ENCODE measurements around the gene SOX15. TPM values are rescaled to one million over a fixed set of nuclear protein-coding genes. Genes with fewer than 3 reads are reported as not detected.

The SOX15 gene
- total and polyA plus RNA-seq, 2 of the 13 experiments (the other 11 are each of a cell fraction or from before 2014, with no cell fraction given): 0.07 to 0.18 TPM

DNA sequence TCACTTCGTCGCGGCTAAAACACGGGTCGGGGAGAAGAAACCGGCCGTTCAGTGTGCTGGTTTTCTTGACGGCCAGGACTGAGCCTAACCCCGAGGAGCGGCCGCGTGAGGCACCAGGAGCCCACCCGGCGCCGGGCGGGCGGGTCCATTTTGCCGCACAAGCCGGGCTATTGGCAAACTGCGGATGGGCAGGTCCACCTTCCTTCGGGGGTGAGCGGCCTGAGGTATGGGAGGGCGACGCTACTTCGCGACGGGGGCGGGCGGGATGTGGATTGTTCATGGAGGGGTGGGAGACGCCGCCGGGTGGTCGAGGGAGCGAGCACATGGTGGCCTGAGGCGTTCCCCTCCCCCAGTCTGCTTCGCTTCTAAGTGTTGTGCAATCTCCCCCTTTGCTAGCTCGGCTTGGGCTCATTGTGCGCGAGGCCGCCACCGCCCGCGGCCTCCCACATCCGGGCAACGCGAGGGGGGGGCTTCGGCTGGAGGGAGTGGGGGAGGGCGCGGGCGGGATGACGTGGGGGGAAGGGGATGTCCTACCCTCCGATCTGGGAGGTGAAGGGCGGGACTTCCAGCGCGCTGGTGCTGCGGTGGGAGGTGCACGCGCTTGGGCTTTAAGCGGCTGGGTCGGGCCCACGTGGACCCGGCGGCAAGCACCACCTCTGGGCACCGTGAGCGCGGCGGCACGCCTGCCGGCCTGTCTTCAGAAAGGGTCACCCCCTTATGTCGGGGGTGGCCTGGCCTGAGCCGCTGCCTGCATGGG, 16.4 kb downstream of the SOX15 start (continued):
- TF ChIP-seq, protein P1, sequence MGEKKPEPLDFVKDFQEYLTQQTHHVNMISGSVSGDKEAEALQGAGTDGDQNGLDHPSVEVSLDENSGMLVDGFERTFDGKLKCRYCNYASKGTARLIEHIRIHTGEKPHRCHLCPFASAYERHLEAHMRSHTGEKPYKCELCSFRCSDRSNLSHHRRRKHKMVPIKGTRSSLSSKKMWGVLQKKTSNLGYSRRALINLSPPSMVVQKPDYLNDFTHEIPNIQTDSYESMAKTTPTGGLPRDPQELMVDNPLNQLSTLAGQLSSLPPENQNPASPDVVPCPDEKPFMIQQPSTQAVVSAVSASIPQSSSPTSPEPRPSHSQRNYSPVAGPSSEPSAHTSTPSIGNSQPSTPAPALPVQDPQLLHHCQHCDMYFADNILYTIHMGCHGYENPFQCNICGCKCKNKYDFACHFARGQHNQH (CRISPR knock-in tag; IDR thresholded peaks at IDR 0.05): 0 out of 2 replicates have a peak, but pooled peaks have one; percentile 27
- TF ChIP-seq ZNF282 (IDR thresholded peaks at IDR 0.05; ENCODE audit: partially characterized antibody) (no peak), ZNF225 (CRISPR knock-in tag; IDR thresholded peaks at IDR 0.05) (peak; percentile 23; the same call in 1 of the 2 replicates), NFE2L1 (CRISPR knock-in tag; IDR thresholded peaks at IDR 0.05; ENCODE audit: borderline replicate concordance) (no peak), ZMYM2 (CRISPR knock-in tag; IDR thresholded peaks at IDR 0.05) (no peak), ZNF143 (CRISPR knock-in tag; IDR thresholded peaks at IDR 0.05) (0 out of 2 replicates have a peak, but pooled peaks have one; percentile 31), TP53 (CRISPR knock-in tag; conservative IDR thresholded peaks at IDR 0.05) (no peak), TGIF2 (CRISPR knock-in tag; IDR thresholded peaks at IDR 0.05) (peak; percentile 91; the same call in 1 of the 2 replicates), MATR3 (CRISPR knock-in tag; IDR thresholded peaks at IDR 0.05) (no peak), ZSCAN29 (CRISPR knock-in tag; conservative IDR thresholded peaks at IDR 0.05) (0 out of 2 replicates have a peak, but pooled peaks have one; percentile 7), RAD51 (IDR thresholded peaks at IDR 0.05; ENCODE audit: borderline replicate concordance) (no peak), HOXA3 (CRISPR knock-in tag; IDR thresholded peaks at IDR 0.05) (peak; percentile 80; the same call in 1 of the 2 replicates), JARID2 (CRISPR knock-in tag; IDR thresholded peaks at IDR 0.05; ENCODE audit: insufficient replicate concordance) (no peak), SALL2 (CRISPR knock-in tag; IDR thresholded peaks at IDR 0.05) (no peak; the same call in 1 of the 2 replicates), ZNF616 (CRISPR knock-in tag; IDR thresholded peaks at IDR 0.05; ENCODE audit: low read depth) (no peak), GTF3A (CRISPR knock-in tag; conservative IDR thresholded peaks at IDR 0.05) (no peak), GATA4 (IDR thresholded peaks at IDR 0.05; ENCODE audit: borderline replicate concordance, low read depth) (no peak), KMT2A (CRISPR knock-in tag; IDR thresholded peaks at IDR 0.05) (peak; percentile 49; the same call in 1 of the 2 replicates)
- TF ChIP-seq, protein P2, sequence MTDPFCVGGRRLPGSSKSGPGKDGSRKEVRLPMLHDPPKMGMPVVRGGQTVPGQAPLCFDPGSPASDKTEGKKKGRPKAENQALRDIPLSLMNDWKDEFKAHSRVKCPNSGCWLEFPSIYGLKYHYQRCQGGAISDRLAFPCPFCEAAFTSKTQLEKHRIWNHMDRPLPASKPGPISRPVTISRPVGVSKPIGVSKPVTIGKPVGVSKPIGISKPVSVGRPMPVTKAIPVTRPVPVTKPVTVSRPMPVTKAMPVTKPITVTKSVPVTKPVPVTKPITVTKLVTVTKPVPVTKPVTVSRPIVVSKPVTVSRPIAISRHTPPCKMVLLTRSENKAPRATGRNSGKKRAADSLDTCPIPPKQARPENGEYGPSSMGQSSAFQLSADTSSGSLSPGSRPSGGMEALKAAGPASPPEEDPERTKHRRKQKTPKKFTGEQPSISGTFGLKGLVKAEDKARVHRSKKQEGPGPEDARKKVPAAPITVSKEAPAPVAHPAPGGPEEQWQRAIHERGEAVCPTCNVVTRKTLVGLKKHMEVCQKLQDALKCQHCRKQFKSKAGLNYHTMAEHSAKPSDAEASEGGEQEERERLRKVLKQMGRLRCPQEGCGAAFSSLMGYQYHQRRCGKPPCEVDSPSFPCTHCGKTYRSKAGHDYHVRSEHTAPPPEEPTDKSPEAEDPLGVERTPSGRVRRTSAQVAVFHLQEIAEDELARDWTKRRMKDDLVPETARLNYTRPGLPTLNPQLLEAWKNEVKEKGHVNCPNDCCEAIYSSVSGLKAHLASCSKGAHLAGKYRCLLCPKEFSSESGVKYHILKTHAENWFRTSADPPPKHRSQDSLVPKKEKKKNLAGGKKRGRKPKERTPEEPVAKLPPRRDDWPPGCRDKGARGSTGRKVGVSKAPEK (CRISPR knock-in tag; IDR thresholded peaks at IDR 0.05; ENCODE audit: borderline replicate concordance): no peak
- TF ChIP-seq, protein P3, sequence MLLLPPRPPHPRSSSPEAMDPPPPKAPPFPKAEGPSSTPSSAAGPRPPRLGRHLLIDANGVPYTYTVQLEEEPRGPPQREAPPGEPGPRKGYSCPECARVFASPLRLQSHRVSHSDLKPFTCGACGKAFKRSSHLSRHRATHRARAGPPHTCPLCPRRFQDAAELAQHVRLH (CRISPR knock-in tag; IDR thresholded peaks at IDR 0.05; ENCODE audit: borderline replicate concordance, low read depth): no peak
- TF ChIP-seq, protein P4, sequence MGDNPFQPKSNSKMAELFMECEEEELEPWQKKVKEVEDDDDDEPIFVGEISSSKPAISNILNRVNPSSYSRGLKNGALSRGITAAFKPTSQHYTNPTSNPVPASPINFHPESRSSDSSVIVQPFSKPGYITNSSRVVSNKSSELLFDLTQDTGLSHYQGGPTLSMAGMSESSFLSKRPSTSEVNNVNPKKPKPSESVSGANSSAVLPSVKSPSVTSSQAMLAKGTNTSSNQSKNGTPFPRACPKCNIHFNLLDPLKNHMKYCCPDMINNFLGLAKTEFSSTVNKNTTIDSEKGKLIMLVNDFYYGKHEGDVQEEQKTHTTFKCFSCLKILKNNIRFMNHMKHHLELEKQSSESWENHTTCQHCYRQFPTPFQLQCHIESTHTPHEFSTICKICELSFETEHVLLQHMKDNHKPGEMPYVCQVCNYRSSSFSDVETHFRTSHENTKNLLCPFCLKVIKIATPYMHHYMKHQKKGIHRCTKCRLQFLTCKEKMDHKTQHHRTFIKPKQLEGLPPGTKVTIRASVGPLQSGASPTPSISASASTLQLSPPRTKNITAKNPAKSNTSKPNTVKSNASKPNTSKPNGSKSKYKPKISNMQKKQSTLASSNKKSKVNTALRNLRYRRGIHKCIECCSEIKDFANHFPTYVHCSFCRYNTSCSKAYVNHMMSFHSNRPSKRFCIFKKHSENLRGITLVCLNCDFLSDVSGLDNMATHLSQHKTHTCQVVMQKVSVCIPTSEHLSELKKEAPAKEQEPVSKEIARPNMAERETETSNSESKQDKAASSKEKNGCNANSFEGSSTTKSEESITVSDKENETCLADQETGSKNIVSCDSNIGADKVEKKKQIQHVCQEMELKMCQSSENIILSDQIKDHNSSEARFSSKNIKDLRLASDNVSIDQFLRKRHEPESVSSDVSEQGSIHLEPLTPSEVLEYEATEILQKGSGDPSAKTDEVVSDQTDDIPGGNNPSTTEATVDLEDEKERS (CRISPR knock-in tag; IDR thresholded peaks at IDR 0.05): no peak
- TF ChIP-seq, protein P5, sequence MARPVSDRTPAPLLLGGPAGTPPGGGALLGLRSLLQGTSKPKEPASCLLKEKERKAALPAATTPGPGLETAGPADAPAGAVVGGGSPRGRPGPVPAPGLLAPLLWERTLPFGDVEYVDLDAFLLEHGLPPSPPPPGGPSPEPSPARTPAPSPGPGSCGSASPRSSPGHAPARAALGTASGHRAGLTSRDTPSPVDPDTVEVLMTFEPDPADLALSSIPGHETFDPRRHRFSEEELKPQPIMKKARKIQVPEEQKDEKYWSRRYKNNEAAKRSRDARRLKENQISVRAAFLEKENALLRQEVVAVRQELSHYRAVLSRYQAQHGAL (CRISPR knock-in tag; IDR thresholded peaks at IDR 0.05; ENCODE audit: not compliant biosample characterization): no peak

Measured in HepG2 (cell line).